GM12873 (cell line): Measurements from ENCODE around the gene FAM180B.

ENCODE experiments used
- CTCF ChIP-seq: IDR thresholded peaks from 2 replicates; pipeline ENCODE4 v1.5.1; 2012; ENCODE audit warnings: low read depth, mild to moderate bottlenecking, moderate library complexity, low read length, control low read depth; ENCODE audit not compliant: insufficient read depth; ENCODE audit errors: missing control alignments

FAM180B gene

GRCh38 chr11:47586098-47586855, at the start of gene FAM180B:
Gene FAM180B (plus strand): TSS chr11:47586678. CDS start chr11:47586769, 91 bp downstream.
- TF ChIP-seq CTCF = no peak

- TF ChIP-seq CTCF = no peak
Measured at GRCh38 chr11:47536915-47537314, 49.6 kb upstream of the FAM180B start.

GRCh38 chr11:47538741-47539565, 47.5 kb upstream of the FAM180B start:
- TF ChIP-seq CTCF = no peak

- TF ChIP-seq CTCF = no peak
Measured at GRCh38 chr11:47539681-47540039, 46.8 kb upstream of the FAM180B start.

GRCh38 chr11:47541070-47541469, 45.4 kb upstream of the FAM180B start:
- no peak for TF ChIP-seq CTCF

GRCh38 chr11:47545298-47545697, 41.2 kb upstream of the FAM180B start:
- TF ChIP-seq CTCF = no peak

- no peak for TF ChIP-seq CTCF
Measured at GRCh38 chr11:47550288-47551047, 36.0 kb upstream of the FAM180B start.
